OCI-LY3 (cell line): ENCODE results near the gene KIF18A.

ENCODE experiments used
- H2AFZ ChIP-seq: fragments of 200-600, 300-600 bp; shearing (Covaris generic); 2 replicates; pipeline ENCODE4 v1.6.0; 2014; ENCODE audit warnings: antibody characterized with exemption, low read depth, low read length
- H3K27ac ChIP-seq: fragments of 200-600, 300-600 bp; sonication (generic); 2 replicates; pipeline ENCODE4 v1.5.1; 2014; ENCODE audit warnings: mild to moderate bottlenecking, low read length, moderate library complexity, mixed read lengths
- H3K27me3 ChIP-seq: fragments of 200-600, 300-600 bp; sonication (generic); 2 replicates; pipeline ENCODE4 v1.6.1; 2014; ENCODE audit warnings: low read depth, low read length, mixed read lengths
- H3K36me3 ChIP-seq: fragments of 200-600, 300-600 bp; sonication (generic); replicated peaks from 2 replicates; pipeline ENCODE3; 2014; ENCODE audit warnings: low read depth, low read length, mixed read lengths
- H3K4me1 ChIP-seq: fragments of 300-600, 200-600 bp; sonication (generic); 2 replicates; pipeline ENCODE4 v1.6.1; 2014; ENCODE audit warnings: low read length, mixed read lengths
- H3K4me2 ChIP-seq: fragments of 200-600, 300-600 bp; sonication (generic); 2 replicates; pipeline ENCODE4 v1.6.1; 2014; ENCODE audit warnings: low read length, mixed read lengths
- H3K4me3 ChIP-seq: fragments of 300-600, 200-600 bp; sonication (generic); 2 replicates; pipeline ENCODE4 v1.5.1; 2014; ENCODE audit warnings: antibody characterized with exemption, mild to moderate bottlenecking, low read length, moderate library complexity
- H3K79me2 ChIP-seq: fragments of 300-600, 200-600 bp; shearing (Covaris generic); 2 replicates; pipeline ENCODE4 v1.6.1; 2014; ENCODE audit warnings: mild to moderate bottlenecking, low read length, mixed read lengths
- H3K9ac ChIP-seq: fragments of 300-600, 200-600 bp; shearing (Covaris generic); 2 replicates; pipeline ENCODE4 v1.6.0; 2014; ENCODE audit warnings: mild to moderate bottlenecking, low read length, moderate library complexity
- H3K9me3 ChIP-seq: fragments of 200-600, 300-600 bp; shearing (Covaris generic); 2 replicates; pipeline ENCODE4 v1.6.1; 2014; ENCODE audit warnings: low read length, mixed read lengths; ENCODE audit not compliant: insufficient read depth
- H4K20me1 ChIP-seq: fragments of 200-600, 300-600 bp; sonication (generic); 2 replicates; pipeline ENCODE4 v1.6.1; 2016; ENCODE audit warnings: low read length, mixed read lengths; ENCODE audit not compliant: insufficient read depth
- EZH2phosphoT487 ChIP-seq: fragments of 200-600 bp; shearing (Covaris generic); IDR thresholded peaks from 2 replicates; pipeline ENCODE4 v1.6.1; 2018; ENCODE audit warnings: antibody characterized with exemption, mixed run types, low read depth
- TF ChIP-seq, protein P1 (sequence below): fragments of 200-600, 300-600 bp; sonication (generic); IDR thresholded peaks from 2 replicates; pipeline ENCODE4 v1.5.1; 2014; ENCODE audit warnings: antibody characterized with exemption, low read length, low read depth

The KIF18A gene

DNA sequence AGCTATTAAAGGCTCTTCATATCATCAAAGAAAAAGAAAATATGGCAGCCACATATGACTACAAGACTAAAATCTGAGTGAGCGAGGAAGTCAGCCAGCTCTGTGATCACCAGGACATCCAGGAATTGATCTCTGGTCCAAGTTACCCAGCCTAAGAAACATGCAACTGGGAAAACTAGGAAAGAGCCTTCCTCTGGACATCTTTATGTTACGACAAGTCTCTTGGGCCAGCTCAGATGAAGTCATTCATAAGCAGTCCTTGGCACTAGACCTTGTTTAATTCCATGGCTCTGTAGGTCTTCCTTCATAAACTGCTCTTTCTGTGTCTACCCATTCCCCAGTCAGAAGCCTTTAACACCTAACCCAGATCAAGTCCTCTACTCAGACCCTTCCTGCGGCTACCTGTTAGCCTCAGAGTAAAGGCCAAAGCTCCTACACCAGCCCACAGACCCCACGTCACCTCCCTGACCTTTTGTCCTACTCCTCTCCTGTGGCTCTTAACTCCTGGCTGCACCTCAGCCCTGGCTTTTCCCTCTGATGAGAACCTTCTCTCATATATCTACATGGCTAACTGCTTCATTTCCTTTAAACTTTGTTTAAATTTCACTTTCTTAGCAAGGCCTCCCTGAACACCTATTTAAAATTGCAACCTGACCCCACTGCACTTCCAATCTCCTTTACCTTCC is 134.0 kb downstream of the KIF18A start:
- Histone ChIP-seq H3K4me2 (no peak overlapping the region), H3K36me3 (no peaks in the 10 kb centered on the region), H3K4me1 (no peaks in the 10 kb centered on the region), H2AFZ (no peak overlapping the region), H3K9ac (no peak overlapping the region), H4K20me1 (no peaks in the 10 kb centered on the region), H3K27me3 (no peaks in the 10 kb centered on the region), H3K79me2 (no peaks in the 10 kb centered on the region), H3K27ac (no peak overlapping the region), H3K9me3 (no peaks in the 10 kb centered on the region), H3K4me3 (no peak overlapping the region)
- TF ChIP-seq, protein P1, sequence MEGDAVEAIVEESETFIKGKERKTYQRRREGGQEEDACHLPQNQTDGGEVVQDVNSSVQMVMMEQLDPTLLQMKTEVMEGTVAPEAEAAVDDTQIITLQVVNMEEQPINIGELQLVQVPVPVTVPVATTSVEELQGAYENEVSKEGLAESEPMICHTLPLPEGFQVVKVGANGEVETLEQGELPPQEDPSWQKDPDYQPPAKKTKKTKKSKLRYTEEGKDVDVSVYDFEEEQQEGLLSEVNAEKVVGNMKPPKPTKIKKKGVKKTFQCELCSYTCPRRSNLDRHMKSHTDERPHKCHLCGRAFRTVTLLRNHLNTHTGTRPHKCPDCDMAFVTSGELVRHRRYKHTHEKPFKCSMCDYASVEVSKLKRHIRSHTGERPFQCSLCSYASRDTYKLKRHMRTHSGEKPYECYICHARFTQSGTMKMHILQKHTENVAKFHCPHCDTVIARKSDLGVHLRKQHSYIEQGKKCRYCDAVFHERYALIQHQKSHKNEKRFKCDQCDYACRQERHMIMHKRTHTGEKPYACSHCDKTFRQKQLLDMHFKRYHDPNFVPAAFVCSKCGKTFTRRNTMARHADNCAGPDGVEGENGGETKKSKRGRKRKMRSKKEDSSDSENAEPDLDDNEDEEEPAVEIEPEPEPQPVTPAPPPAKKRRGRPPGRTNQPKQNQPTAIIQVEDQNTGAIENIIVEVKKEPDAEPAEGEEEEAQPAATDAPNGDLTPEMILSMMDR: no peak

GRCh38 chr11:27972522-27973170 is 135.3 kb downstream of the KIF18A start:
- no peaks in the 10 kb centered on the region for H4K20me1 ChIP-seq
- TF ChIP-seq EZH2phosphoT487: no peak
- TF ChIP-seq, protein P1: no peak
- no peaks in the 10 kb centered on the region for H3K27me3 ChIP-seq
- no peaks in the 10 kb centered on the region for H3K9me3 ChIP-seq
- H3K4me1 ChIP-seq: no peaks in the 10 kb centered on the region
- no peaks in the 10 kb centered on the region for H3K79me2 ChIP-seq
- no peak overlapping the region for H3K4me2 ChIP-seq
- H2AFZ ChIP-seq: no peak overlapping the region
- H3K9ac ChIP-seq: no peak overlapping the region
- H3K36me3 ChIP-seq: no peaks in the 10 kb centered on the region
- H3K4me3 ChIP-seq: no peak overlapping the region
- H3K27ac ChIP-seq: no peak overlapping the region

DNA sequence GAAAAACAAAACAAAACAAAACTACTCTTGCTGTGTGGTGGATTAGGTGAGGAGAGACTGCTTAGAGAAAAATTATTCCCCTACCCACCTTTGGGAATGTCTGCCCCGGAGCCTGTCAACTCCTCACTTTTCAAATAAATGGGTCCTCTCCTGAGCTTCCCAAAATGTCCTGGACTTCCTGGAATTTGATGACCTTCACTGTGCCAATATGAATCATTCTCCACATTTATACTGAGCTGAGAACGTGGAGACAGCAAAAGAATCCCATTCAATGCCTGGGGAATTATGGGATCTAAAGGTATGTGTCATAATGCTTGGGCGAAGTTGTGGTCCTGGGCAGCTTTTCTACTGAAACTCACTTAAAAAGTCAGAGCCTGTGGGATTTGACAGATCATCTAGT is 136.8 kb downstream of the KIF18A start:
- H2AFZ ChIP-seq: no peak overlapping the region
- no peak overlapping the region for H3K4me2 ChIP-seq
- TF ChIP-seq EZH2phosphoT487: no peak
- TF ChIP-seq, protein P1: no peak
- no peaks in the 10 kb centered on the region for H3K9me3 ChIP-seq
- no peaks in the 10 kb centered on the region for H4K20me1 ChIP-seq
- no peak overlapping the region for H3K27ac ChIP-seq
- no peaks in the 10 kb centered on the region for H3K36me3 ChIP-seq
- no peaks in the 10 kb centered on the region for H3K79me2 ChIP-seq
- no peaks in the 10 kb centered on the region for H3K27me3 ChIP-seq
- no peaks in the 10 kb centered on the region for H3K4me1 ChIP-seq
- H3K4me3 ChIP-seq: no peak overlapping the region
- no peak overlapping the region for H3K9ac ChIP-seq
